Frontal cortex (tissue), 4 donors: Measurements from ENCODE around the gene TADA2B. TPM values are rescaled to one million over a fixed set of nuclear protein-coding genes. Genes with fewer than 3 reads are reported as not detected.
"Not testable (repeated sequence)": the region's sequence is repeated elsewhere in the genome, so short reads cannot be mapped to it uniquely, and the experiment has no call there.

Experiments
- DNase-seq, 2 donors: peaks; one replicate each; pipeline ENCODE4 v3.0.0; 2012; ENCODE audit warnings: low spot score in 2 of 2
- FAIRE-seq: peaks from 2 replicates; lab custom pipeline; 2012; peaks lifted over from hg19 to GRCh38; lab: Jason Lieb, UNC
- total RNA-seq: library from RNA; depleted of rRNA; stranded (reverse); fragments of >200 nt; gene quantifications from one replicate; pipeline ENCODE4 v1.2.3, GENCODE V29; 2014
- donor health status: control.
- donor health status: control.
- donor health status: control.

The TADA2B gene
- total RNA-seq, 1 donor from 2014 or later: 19.2 TPM

DNA sequence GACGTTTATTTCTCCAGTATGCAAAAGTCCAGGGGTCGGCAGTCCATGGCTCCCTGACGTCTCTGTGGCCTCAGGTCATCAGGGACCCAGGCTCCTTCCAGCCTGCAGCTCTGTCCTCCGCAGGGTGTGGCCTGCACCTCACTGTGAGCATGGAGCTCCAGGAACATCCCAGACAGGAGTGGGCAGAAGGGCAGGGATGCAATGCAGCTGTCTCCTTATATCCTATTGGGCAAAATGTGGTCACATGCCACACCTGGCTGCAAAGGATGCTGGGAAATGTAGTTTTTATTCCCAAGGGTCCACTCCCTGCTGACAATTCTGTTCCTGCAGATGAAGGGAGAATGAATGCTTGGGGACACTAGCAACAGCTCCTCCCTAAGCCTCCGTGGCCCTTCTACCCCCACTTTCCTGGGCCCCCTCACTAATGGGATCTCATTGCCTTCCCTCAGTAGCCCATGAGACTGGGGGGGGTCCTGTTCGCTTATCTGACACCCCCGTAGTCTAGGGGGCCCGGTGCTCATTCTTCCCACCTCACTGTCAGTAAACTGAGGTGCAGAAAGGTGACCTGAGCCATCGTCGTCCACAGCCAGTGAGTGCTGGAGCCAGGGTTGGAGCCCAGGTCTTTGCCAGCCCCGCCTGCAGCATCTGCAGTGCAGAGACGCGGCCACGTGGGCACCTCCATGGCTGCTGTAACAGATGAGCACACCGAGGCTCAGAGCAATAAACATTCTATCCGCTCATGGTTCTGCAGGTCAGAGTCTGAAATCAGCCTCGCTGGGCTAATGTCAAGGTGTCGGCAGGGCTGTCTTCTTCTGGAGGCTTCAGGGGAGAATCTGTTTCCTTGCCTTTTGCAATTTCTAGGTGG is 30.6 kb downstream of the TADA2B start:
- no peak for DNase-seq
- no peak for FAIRE-seq

DNA sequence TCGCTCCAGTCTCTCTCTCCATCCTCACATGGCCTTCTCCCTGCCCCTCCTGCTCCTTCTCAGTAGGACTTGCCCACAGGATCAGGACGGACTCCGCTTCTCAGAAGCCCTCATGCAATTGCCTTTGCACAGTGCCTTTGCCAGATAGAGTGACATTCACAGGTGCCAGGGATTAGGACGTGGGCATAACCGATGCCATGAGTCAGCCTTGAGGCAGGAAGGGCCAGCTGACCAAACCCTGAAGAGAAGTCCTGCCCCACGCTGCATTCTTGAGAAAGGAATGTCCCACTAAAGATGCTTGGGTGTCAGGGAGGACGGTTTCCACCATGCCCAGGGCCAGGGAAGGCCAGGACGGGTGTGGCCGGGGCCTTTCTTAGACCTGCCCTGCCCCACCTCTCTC is 31.3 kb downstream of the TADA2B start:
- DNase-seq: no peak
- FAIRE-seq: no peak

DNA sequence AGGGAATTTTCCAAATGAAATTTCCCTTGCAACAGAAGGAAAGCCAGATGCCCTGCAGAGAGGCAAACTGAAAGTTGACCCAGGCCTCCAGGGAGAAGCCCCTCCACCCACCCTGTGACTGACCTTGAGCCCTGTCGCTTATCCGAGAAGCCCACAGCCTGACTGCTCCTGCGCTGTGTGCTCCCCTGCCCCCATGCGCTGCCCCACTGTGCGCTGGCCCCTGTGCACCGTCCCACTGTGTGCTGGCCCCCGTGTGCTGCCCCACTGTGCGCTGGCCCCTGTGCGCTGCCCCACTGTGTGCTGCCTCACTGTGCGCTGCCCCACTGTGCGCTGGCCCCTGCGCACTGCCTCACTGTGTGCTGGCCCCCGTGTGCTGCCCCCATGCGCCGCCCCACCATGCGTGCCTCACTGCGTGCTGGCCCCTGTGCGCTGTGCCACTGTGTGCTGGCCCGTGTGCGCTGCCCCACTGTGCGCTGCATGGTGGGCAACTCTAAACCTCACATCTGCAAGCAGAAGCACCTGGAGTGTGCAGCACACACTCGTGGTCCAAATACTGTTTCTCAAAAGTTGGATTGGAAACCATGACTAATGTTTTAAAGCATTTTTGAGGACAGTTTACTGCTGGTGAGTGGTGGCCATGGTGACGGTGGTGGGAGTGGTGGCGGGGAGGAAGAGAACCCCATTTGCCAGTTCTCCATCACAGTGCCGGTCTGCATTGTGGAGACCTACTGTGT is 33.0 kb downstream of the TADA2B start:
- no peak for FAIRE-seq
- no peak for DNase-seq

DNA sequence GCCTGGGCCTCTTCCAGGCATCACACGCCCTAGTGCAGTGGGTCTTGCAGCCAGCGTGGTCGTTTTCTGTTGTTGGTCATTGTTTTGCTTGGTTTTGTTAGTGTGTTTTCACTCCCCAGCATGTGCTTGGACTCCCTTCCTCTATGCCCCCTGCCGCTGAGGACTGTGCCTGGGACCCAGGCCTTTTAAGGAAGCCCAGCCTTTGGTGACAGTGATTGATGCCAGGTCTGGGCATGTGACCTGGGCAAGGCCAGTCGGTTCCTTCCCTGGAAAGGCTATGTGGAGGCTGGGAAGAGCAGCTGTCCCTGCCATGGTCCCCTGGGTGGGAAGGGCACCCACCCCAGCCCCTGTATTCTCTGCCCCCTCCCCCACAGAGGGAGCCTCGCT is 33.5 kb downstream of the TADA2B start:
- DNase-seq (no peak), FAIRE-seq (no peak)

DNA sequence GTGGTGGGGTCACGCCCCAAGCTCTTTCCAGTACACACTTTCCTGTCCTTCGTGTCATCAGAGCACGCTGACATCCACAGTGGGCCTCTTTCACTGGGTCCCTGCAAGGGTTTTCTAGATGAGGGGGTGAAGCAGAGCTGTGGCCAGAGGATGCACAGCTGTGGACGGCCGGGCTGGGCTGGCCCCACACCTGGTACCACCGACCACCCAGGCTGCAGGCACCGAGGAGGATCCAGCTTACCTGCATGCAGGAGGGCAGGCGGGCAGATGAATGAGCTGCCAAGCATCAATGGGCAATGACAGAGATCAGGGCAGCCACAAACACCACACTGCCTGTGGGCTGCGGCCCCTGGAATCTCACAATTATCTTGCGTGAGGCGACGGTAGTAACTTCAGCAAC is 34.2 kb downstream of the TADA2B start:
- no peak for FAIRE-seq
- DNase-seq: no peak

DNA sequence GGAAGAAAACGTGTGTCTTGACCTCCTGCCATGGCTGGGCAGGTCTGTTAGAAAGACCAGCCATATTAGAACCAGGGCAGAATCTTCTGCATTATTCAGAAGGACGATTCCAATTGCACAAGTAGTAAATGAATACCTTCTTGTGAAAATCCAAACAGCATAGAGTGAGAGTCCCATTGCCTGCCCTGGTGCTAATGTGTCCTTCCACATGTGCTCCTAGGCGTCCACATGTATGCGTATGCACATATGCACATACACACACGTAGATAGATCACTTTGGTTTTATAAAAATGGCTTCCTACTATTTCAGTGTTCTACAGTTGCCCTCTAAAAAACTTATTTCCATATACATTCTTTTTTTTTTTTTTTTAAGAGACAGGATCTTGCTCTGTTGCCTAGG is 34.9 kb downstream of the TADA2B start:
- FAIRE-seq (no peak), DNase-seq (no peak)

DNA sequence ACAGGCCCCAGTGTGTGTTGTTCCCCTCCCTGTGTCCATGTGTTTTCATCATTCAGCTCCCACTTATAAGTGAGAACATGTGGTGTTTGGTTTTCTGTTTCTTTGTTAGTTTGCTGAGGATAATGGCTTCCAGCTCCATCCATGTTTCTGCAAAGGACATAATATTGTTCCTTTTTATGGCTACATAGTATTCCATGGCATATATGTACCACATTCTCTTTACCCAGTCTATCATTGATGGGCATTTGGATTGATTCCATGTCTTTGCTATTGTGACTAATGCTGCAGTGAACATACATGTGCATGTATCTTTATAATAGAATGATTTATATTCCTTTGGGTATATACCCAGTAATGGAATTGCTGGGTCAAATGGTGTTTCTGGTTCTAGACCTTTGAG is 36.3 kb downstream of the TADA2B start:
- DNase-seq, FAIRE-seq: not testable (repeated sequence)

DNA sequence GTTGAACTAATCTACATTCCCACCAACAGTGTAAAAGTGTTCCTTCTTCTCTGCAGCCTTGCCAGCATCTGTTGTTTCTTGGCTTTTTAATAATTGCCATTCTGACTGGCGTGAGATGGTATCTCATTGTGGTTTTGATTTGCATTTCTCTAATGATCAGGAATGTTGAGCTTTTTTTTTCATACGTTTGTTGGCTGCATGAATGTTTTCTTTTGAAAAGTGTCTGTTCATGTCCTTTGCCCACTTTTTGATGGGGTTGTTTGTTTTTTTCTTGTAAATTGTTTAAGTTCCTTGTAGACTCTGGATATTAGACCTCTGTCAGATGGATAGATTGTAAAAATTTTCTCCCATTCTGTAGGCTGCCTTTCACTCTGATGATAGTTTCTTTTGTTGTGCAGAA is 36.7 kb downstream of the TADA2B start:
- DNase-seq, FAIRE-seq: not testable (repeated sequence)

DNA sequence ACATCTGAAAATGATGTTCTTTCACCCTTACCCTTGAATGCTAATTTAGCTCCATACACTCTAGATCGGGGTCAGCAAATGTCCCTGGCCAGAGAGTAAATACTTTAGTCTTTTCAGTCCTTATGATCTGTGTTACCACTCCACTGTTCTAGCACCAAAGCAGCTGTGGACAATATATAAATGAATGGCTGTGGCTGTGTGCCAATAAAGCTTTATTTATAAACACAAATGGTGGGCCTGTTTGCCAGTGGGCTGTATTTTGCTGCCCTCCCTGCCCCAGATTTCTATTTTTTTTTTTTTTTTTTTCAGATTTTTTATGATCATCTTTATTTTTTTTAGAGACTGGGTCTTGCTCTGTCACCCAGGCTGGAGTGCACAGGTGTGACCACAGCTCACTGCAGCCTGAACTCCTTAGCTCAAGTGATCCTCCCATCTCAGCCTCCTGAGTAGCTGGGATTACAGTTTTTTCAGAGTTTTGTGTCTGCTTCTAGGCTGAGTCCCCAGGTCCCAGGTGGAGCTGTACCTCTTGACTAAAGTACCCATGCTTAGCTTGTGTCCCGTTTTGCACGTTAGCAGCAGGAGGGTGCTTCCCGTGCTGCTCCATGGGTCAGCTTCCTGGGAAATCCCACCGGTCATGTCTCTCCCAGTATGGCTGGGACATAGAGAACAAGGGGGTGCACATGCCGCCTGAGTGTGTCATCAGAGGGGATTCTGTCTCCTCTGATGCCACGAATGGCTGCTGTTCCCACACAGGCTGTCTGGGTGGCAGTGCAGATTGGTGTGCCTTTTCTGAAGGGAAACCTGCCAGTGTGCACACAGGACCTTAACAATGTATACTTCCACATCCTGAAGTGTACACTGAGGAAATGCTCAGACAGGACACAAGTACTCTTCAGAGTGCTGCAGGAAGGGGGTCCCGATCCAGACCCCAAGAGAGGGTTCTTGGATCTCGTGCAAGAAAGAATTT is 40.7 kb downstream of the TADA2B start:
- FAIRE-seq: no peak
- no peak for DNase-seq

DNA sequence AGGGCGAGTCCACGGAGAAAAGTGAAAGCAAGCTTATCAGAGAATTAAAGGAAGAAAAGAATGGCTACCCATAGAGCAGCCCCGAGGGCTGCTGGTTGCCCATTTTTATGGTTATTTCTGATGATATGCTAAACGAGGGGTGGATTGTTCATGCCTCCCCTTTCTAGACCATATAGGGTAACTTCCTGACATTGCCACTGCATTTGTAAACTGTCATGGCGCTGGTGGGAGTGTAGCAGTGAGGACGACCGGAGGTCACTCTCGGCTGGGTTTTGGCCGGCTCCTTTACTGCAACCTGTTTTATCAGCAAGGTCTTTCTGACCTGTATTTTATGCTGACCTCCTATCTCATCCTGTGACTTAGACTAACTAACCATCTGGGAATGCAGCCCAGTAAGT is 41.4 kb downstream of the TADA2B start:
- DNase-seq, FAIRE-seq: not testable (repeated sequence)

DNA sequence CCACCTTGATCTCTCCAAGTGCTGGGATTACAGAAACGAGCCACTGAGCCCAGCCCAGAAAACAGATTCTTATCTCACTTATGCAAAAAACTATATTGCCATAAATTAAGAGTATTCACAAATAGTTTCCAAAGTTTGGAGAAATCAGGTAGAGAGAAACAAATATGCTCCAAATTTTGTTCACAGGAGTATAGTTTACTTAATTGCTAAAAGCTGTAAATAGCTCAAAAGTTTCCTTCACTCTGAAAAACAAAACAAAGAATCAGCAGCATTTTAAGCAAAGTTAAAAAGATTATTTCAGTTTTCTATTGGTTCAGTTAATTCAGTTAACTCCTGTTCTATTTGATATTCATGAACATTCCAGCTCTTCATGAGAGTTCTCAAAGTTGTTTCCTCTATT is 43.2 kb downstream of the TADA2B start:
- DNase-seq (no peak), FAIRE-seq (no peak)

DNA sequence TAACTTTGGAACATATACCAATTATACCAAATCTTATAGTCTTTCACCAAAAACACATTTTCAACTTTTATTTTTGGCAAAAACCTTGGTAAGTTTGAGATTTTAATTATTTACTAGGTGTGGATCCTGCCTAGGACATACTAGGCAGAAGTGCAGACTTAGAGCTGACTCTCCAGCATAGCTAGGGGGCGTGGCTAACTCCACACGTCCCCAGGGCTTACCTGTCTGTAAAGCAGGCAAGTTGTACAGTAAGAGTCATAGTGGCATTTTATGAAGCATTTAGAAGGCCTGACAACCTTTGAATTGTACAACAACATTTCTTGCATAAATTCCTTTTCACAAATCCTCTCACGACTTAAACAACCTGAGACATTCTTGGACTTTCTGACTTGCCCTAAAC is 43.9 kb downstream of the TADA2B start:
- FAIRE-seq: no peak
- no peak for DNase-seq

DNA sequence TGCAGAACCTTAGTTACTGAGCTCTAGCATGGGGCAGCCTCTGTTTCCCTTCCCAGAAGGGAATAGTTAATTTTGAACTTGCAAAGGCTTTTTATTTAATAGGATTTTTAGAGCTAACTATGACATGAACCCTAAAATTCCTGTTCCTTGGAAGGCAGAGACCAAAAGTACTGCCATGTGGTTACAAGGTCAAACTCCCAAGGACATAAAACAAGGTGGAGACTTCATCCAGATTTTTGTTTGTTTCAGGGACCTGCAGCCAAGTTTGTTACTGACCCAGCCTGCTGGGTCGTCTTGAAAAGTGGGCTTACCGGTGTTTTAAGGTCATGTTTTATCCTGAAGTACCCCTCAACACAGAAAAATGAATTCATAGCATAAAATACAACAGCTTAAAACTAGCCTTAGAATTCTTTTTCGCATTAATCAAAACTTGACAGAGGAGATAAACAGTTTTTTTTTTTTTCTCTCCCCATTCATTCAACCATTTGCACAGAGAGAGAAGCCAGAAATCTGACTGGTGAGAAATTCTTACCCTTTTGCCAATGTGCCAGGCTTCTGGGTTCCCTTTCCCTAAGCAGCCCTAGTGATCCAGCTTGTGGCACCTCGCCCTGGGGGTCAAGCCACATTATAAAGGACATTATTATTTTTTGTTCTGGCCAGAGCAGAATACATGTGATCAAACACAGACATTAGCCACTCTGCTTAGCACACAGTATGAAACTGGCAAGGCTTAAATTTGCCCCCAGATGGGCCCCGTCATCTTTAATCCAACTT is 46.2 kb downstream of the TADA2B start:
- FAIRE-seq (no peak), DNase-seq (no peak)

DNA sequence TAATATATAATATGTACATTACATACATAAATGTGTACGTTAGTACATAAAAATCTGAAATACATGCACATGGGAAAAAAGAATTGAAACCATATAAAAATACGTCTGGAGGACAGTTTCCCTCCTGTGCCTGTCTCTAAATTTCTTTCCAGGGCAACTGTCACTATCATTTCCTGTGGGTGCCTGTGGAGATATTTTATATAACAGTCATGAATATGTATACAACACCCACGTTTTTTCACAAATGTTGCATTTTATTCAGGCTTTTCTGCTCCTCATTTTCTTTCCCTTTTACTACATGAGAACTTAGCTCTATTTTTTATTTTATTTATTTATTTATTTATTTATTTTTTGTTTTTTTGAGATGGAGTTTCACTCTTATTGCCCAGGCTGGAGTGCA is 48.9 kb downstream of the TADA2B start:
- FAIRE-seq: no peak
- DNase-seq: no peak

DNA sequence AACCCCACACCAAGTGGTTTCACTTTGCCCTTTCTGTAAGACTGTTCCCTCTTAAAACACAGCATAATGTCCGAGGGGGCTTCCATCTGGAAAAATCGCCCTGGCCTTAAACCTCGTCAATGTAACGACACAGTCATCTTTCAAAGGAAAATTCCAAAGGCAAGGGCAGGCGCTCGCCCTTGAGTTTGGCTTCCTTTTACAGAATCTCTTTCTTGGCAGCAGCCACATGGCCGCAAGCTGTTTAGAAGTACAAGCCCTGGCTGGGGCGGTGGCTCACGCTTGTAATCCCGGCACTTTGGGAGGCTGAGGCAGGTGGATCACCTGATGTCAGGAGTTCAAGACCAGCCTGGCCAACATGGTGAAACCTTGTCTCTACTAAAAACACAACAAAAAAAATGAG is 51.7 kb downstream of the TADA2B start:
- DNase-seq (no peak), FAIRE-seq (no peak)

DNA sequence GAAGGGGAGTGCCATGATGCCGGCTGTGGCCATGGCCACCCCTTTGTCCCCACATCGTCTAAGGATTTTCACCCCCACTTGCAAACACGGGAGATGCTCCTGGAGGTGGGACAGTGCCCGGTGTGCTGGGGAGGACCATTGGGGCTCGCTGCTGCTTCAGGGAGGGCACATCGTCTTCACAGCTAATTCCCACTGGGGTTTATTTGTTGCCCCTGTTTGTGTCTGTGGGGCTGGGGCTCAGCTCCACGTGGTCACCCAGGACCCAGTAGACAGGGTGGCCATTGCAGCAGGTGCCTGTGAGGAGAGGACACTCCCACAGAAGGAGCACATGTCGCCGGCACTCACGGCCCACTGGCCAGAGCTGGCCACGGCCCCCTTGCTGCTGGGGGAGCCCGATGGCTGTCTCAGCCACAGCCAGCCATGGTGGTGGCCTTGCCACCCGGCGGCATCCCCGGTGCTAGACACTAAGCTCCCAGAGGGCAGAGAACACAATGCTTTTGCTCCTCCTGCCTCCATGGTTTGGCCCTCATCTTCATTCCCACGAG is 52.5 kb downstream of the TADA2B start:
- no peak for DNase-seq
- FAIRE-seq: no peak

DNA sequence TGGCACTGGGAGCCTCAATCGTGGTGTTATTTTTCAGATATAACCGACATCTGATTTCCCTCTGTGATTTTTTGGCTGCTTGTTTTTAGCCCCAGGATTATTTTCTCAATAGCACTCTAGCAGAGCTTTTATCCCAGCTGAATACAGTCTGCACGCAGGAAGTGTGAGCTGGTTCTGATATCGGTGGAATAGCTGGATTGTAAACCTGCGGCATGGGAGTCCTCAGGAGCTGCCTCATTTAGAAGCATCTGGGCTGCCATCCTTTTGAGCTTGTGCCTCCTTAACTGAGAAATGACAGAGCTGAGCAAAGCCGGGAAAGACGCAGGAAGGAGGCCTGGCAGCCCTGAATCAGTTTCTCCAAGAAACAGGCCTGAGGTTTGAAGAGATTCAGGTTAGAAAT is 53.1 kb downstream of the TADA2B start:
- no peak for DNase-seq
- no peak for FAIRE-seq

DNA sequence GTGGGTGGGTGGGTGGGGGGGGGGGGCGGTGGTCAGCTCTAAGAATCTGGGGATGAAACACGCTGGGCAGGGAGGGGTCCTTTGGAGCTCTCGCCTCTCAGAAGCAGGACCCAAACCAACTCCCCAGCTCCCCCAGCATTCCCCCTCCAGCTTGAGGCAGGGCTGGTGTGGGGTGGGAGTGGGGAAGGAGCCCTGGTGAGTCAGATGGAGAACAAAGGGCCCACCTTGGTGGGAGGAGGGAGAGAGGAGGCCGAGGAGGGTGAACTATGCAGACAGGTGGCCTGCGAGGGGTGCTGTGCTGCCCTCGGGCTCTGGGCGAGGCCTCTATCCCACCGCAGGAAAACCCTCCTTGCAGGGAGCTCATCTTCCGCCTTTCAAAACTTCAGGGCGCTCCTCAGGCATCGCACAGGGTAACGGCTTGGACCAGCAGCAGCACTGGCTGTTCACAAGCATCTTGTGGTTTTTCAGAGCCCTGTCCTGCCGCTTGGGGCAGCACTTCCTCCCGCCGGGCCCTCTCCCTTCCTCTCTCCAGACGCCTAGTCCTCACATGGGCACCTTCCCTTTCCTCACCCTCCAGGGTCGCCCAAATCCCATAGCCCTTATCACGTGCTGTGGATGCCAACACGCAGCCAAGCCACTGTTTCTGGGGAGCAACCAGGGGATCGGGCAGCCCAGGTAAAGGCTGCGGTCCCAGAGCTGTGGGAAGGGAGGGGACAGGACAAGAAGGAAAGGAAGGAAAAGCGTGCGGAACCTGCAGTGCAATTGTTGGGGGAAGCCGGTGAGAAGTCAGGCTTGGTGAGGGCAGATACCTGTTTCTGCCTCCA is 58.7 kb downstream of the TADA2B start:
- FAIRE-seq: no peak

More for the DNA sequence above, 58.7 kb downstream of the TADA2B start:
- DNase-seq: peak; percentile 75 to 80
